NCI-H748 (cell line): ENCODE results near the gene SCAPER.
"Not testable (repeated sequence)": the region's sequence is repeated elsewhere in the genome, so short reads cannot be mapped to it uniquely, and the experiment has no call there.

Source experiments
- DNase-seq: peaks from one replicate; lab custom pipeline; 2025; ENCODE audit not compliant: unreplicated experiment; lab: John Stamatoyannopoulos, UW

SCAPER gene

GRCh38 chr15:76433036-76433435 lies 472.1 kb downstream of the SCAPER start:
- not testable (repeated sequence) for DNase-seq

- DNase-seq: no peak
Observed at GRCh38 chr15:76432604-76433003, 472.5 kb downstream of the SCAPER start.

- DNase-seq: no peak
Observed at GRCh38 chr15:76431971-76432370, 473.2 kb downstream of the SCAPER start.

- not testable (repeated sequence) for DNase-seq
Observed at GRCh38 chr15:76430711-76431110, 474.4 kb downstream of the SCAPER start.

- DNase-seq: no peak
Observed at GRCh38 chr15:76429661-76430060, 475.5 kb downstream of the SCAPER start.

GRCh38 chr15:76426941-76427340 lies 478.2 kb downstream of the SCAPER start:
- no peak for DNase-seq

- no peak for DNase-seq
Observed at GRCh38 chr15:76418352-76419140, 486.6 kb downstream of the SCAPER start.

GRCh38 chr15:76401285-76401684 lies 503.9 kb downstream of the SCAPER start:
- DNase-seq: no peak

GRCh38 chr15:76398317-76399104 lies 506.6 kb downstream of the SCAPER start:
- peak; percentile 92 for DNase-seq

- DNase-seq: peak; percentile 61
Observed at GRCh38 chr15:76393614-76394013, 511.5 kb downstream of the SCAPER start.

GRCh38 chr15:76391847-76392246 lies 513.3 kb downstream of the SCAPER start:
- DNase-seq: no peak

GRCh38 chr15:76391309-76391708 lies 513.8 kb downstream of the SCAPER start:
- DNase-seq: no peak

GRCh38 chr15:76390571-76390970 lies 514.6 kb downstream of the SCAPER start:
- DNase-seq: no peak

GRCh38 chr15:76386926-76387325 lies 518.2 kb downstream of the SCAPER start:
- no peak for DNase-seq

- DNase-seq: no peak
Observed at GRCh38 chr15:76386178-76386577, 519.0 kb downstream of the SCAPER start.

- no peak for DNase-seq
Observed at GRCh38 chr15:76384409-76384808, 520.7 kb downstream of the SCAPER start.

GRCh38 chr15:76382987-76383728 lies 522.0 kb downstream of the SCAPER start:
- DNase-seq: no peak

GRCh38 chr15:76381366-76381765 lies 523.8 kb downstream of the SCAPER start:
- DNase-seq: no peak

- DNase-seq: no peak
Observed at GRCh38 chr15:76380249-76380648, 524.9 kb downstream of the SCAPER start.

- DNase-seq: no peak
Observed at GRCh38 chr15:76378691-76379090, 526.4 kb downstream of the SCAPER start.

- DNase-seq: no peak
Observed at GRCh38 chr15:76377751-76378150, 527.4 kb downstream of the SCAPER start.

- no peak for DNase-seq
Observed at GRCh38 chr15:76377217-76377616, 527.9 kb downstream of the SCAPER start.
